Chondrocyte (in vitro differentiated cells): ENCODE results near the gene ARHGAP26. TPM values are rescaled to one million over a fixed set of nuclear protein-coding genes. Genes with fewer than 3 reads are reported as not detected.

Source experiments
- DNase-seq: peaks from one replicate; pipeline ENCODE4 v3.0.0; 2021; ENCODE audit warnings: mixed read lengths, low spot score
- H3K27ac Mint-ChIP-seq: one replicate; pipeline ENCODE4 v1.8.0; 2021; ENCODE audit warnings: mild to moderate bottlenecking, moderate library complexity, mixed read lengths; ENCODE audit not compliant: unreplicated experiment
- H3K27me3 Mint-ChIP-seq: 2 replicates; pipeline ENCODE4 v1.8.0; 2021; ENCODE audit warnings: low read depth, mixed read lengths
- H3K36me3 Mint-ChIP-seq: 2 replicates; pipeline ENCODE4 v1.8.0; 2021; ENCODE audit warnings: low read depth, mixed read lengths
- H3K4me1 Mint-ChIP-seq: 2 replicates; pipeline ENCODE4 v1.8.0; 2021; ENCODE audit warnings: low read depth, mild to moderate bottlenecking, mixed read lengths
- H3K4me3 Mint-ChIP-seq: one replicate; pipeline ENCODE4 v1.8.0; 2021; ENCODE audit warnings: mild to moderate bottlenecking, moderate library complexity, mixed read lengths; ENCODE audit not compliant: unreplicated experiment
- H3K9me3 Mint-ChIP-seq: 2 replicates; pipeline ENCODE4 v1.8.0; 2021; ENCODE audit warnings: low read depth, mixed read lengths
- total RNA-seq: library from RNA; stranded (reverse); gene quantifications from 3 replicates; pipeline ENCODE4 v1.2.1, GENCODE V29; 2021
- TF ChIP-seq, protein P1 (sequence below): fragments of 200-600 bp; sonication (generic); IDR thresholded peaks from 2 replicates; pipeline ENCODE4 v1.5.0; 2021; ENCODE audit warnings: antibody characterized with exemption, mild to moderate bottlenecking, moderate library complexity

Gene ARHGAP26
- total RNA-seq, 1 donor from 2014 or later = 16.4 TPM

DNA sequence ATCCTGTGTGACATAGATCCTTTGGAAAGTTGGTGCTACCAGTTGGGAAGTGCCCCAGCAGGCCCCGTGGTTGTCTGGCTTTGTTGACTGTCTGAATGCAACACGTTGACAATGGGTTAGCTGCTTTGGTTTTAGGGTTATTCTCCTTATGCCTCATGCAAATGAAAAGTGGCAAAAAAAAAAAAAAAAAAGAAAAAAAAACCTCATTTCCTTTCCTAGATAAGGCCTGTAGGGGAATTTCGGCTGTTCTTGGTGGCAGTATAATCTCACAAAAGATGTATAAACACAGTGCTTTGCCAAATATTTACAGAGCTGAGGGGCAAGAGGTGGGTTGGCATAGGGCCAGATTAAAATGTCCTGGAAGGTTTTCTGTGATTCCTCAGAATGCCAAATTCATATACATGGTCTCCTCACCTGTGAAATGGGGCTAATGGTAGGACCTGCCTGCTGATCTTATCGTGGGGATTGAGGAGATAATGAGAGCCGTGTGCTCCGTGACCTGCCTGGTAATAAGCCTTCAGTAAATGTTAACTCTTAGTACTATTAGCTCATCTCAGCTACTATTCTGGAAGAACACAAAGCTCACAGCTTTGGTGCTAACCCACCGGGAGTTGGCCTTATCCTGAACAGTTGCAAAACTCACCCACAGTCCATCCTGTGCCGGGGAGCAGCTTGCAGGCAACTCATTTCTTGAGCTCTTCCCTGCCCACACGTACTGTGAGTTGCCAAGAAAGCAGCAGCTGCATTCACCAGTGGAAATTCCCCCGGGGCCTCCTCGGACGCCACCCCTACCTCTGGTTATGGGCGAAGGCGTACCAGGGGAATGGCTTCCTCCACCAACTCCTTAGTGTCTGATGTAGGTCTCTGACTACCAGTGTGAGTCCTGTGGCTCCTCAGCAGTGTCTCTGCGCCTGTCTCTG, 413.0 kb downstream of the ARHGAP26 start:
- TF ChIP-seq, protein P1, sequence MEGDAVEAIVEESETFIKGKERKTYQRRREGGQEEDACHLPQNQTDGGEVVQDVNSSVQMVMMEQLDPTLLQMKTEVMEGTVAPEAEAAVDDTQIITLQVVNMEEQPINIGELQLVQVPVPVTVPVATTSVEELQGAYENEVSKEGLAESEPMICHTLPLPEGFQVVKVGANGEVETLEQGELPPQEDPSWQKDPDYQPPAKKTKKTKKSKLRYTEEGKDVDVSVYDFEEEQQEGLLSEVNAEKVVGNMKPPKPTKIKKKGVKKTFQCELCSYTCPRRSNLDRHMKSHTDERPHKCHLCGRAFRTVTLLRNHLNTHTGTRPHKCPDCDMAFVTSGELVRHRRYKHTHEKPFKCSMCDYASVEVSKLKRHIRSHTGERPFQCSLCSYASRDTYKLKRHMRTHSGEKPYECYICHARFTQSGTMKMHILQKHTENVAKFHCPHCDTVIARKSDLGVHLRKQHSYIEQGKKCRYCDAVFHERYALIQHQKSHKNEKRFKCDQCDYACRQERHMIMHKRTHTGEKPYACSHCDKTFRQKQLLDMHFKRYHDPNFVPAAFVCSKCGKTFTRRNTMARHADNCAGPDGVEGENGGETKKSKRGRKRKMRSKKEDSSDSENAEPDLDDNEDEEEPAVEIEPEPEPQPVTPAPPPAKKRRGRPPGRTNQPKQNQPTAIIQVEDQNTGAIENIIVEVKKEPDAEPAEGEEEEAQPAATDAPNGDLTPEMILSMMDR = no peak
- Mint-ChIP-seq H3K27me3 (no peaks in the 10 kb centered on the region), H3K36me3 (peaks cover 2% of the 10 kb centered on the region), H3K4me1 (peaks cover 28% of the 10 kb centered on the region), H3K9me3 (no peaks in the 10 kb centered on the region), H3K4me3 (no peak overlapping the region), H3K27ac (no peak overlapping the region)
- no peak for DNase-seq

DNA sequence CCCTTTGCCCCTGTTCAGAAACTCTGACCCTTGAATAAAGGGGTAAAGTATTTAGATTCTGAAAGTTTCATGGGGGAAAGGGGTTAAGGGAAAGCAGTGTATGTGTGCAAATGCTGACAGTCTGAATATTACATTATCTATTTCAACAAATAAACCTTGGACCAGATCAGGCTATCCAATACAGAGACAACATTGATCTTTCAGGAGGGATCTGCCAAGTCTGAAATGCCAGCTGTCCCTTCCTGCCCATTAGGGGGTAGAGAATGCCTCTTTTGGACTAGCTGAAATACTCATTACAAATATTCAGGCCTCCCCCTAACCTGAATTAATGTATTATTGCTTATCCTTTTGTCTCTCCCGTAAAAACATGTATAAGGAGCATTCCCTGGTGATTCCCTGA, 413.8 kb downstream of the ARHGAP26 start:
- TF ChIP-seq, protein P1 = no peak

DNA sequence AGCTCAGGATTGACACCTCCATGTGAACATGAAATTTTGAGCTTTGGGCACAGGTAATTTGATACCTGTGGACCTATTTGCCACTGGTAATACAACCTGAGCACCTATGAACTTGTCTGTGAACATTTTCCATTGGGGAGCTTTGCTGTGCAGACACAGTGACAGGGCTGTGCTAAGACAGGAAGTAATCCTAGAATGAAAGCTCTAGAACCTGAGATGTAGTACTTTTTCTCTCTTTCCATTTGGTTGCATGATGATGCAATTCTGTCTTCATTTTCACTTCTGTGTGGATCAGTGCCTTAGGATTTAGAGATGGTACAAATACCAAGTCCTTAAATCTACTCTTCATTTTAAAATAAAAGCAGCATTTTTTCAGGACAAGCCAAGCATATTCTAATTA, 416.4 kb downstream of the ARHGAP26 start:
- no peak for DNase-seq
- Mint-ChIP-seq H3K4me3 (no peak overlapping the region), H3K9me3 (no peaks in the 10 kb centered on the region), H3K36me3 (no peaks in the 10 kb centered on the region), H3K27me3 (no peaks in the 10 kb centered on the region), H3K27ac (no peak overlapping the region), H3K4me1 (peaks cover 21% of the 10 kb centered on the region)
- TF ChIP-seq, protein P1 = no peak

More for the DNA sequence above, 413.8 kb downstream of the ARHGAP26 start:
- DNase-seq = no peak
- Mint-ChIP-seq H3K27ac (no peak overlapping the region), H3K36me3 (peaks cover 2% of the 10 kb centered on the region), H3K9me3 (no peaks in the 10 kb centered on the region), H3K4me3 (no peak overlapping the region), H3K27me3 (no peaks in the 10 kb centered on the region), H3K4me1 (peaks cover 28% of the 10 kb centered on the region)

DNA sequence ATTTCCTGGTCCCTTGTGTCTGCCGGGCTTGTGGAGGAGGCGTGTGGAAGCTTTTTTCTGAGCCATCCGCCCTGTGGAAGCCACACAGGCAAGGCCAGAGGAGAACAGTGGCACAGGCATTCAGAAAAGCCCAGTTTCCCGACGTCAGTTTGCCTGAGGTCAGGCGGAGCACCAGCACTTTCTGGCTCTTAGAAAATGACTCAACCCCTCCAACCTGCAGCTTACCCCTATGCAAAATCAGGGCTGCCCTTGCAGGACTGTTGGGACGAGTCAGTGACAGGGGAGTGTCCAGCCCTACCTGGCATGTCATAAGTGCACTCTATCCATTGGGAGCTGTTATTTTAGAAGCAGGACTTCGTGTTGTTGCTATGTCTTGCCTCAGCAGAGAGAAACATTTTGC, 417.3 kb downstream of the ARHGAP26 start:
- no peak overlapping the region for H3K4me3 Mint-ChIP-seq
- no peaks in the 10 kb centered on the region for H3K27me3 Mint-ChIP-seq
- no peaks in the 10 kb centered on the region for H3K9me3 Mint-ChIP-seq
- H3K27ac Mint-ChIP-seq = no peak overlapping the region
- no peak for DNase-seq
- TF ChIP-seq, protein P1 = no peak
- H3K36me3 Mint-ChIP-seq = no peaks in the 10 kb centered on the region
- H3K4me1 Mint-ChIP-seq = peaks cover 21% of the 10 kb centered on the region

DNA sequence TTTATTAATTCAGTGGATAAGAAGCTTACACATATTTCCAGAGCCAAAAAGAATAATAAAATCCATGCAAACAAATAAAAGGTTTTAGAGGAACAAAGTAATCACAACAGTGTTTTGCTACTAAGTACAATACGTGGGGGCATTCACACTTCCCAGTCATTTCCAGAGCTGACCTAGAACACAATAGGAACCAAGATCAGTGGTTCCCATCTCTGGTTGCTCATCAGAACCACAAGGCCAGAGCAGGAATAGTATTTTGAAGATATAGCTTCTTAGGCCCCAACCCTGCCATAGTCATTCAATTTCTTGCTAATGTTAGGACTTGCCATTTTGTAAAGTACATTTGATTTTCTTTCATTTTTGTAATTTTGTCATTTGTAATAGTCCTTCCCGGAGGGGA, 417.9 kb downstream of the ARHGAP26 start:
- no peaks in the 10 kb centered on the region for H3K36me3 Mint-ChIP-seq
- TF ChIP-seq, protein P1 = no peak
- no peaks in the 10 kb centered on the region for H3K27me3 Mint-ChIP-seq
- H3K4me3 Mint-ChIP-seq = no peak overlapping the region
- DNase-seq = no peak
- H3K4me1 Mint-ChIP-seq = peaks cover 20% of the 10 kb centered on the region
- no peaks in the 10 kb centered on the region for H3K9me3 Mint-ChIP-seq
- H3K27ac Mint-ChIP-seq = no peak overlapping the region
